GM10847 (cell line): ENCODE measurements around the gene ERC2.

Experiments
- POLR2A ChIP-seq: IDR thresholded peaks from 2 replicates; pipeline ENCODE4 v1.6.1; 2011; ENCODE audit not compliant: insufficient read length; ENCODE audit errors: extremely low read depth

Gene ERC2

DNA sequence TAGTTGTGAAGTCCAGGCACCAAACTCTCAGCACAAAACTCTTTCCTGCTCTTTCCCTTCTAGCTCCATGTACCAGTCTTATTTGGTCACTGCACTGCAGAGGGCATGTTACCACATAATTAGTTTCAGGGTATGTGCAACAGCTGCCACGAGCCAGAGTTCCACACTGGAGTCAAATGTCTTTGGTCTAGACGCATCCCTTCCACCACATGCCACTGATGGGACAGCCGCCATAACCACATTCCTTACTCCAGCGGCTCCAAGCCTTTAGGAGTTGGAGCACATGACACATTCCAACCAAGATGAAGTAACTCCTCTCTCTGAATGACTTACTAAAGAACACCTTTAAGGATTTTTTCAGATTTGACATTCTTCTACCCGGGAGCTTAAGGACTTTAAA is 153.4 kb downstream of the ERC2 start:
- TF ChIP-seq POLR2A, result no peak

- no peak for TF ChIP-seq POLR2A
Measured at GRCh38 chr3:56309465-56309864, 158.8 kb downstream of the ERC2 start.

- no peak for TF ChIP-seq POLR2A
Measured at GRCh38 chr3:56308471-56308870, 159.8 kb downstream of the ERC2 start.

- TF ChIP-seq POLR2A, result no peak
Measured at GRCh38 chr3:56304069-56304468, 164.2 kb downstream of the ERC2 start.

- no peak for TF ChIP-seq POLR2A
Measured at GRCh38 chr3:56303487-56303886, 164.8 kb downstream of the ERC2 start.

DNA sequence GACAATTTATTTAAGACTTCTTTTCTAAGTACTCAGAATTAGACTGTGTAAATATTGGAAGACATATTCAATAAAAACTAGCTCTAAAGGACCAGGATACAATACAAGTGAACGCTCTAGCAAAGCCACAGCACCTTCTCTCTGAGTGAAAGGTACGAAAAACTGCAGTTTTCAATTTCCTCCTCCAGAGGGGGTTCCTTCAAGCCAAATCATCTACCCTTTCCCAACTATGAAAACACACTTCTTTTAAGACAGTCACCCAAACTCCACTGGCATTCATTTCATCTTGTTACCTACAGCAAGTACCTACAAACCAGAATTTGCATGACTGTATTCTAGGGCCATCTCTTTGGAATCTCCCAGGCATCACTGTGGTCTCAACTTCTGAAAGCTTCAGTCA is 165.8 kb downstream of the ERC2 start:
- no peak for TF ChIP-seq POLR2A

- no peak for TF ChIP-seq POLR2A
Measured at GRCh38 chr3:56297281-56297840, 170.9 kb downstream of the ERC2 start.

GRCh38 chr3:56296361-56296760 is 171.9 kb downstream of the ERC2 start:
- no peak for TF ChIP-seq POLR2A

DNA sequence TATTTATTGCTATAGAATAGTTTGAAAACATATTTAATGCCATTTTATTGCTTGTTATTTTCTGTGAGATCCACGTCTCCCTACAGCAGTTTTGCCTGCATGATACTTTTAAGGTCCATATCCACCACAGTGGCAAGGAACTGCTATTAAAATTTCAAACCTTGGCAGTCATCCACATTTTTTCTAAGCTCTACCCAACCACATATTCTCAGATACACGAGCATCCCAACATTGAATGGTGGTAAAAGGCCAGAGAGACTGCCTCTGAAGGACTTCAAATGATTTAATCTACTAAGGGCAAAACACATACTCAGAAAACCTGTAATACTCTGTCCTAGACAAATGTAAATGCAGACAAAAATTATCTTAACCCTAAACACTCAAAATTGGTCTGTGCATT is 173.1 kb downstream of the ERC2 start:
- TF ChIP-seq POLR2A, result no peak

GRCh38 chr3:56294286-56294685 is 174.0 kb downstream of the ERC2 start:
- TF ChIP-seq POLR2A, result no peak

DNA sequence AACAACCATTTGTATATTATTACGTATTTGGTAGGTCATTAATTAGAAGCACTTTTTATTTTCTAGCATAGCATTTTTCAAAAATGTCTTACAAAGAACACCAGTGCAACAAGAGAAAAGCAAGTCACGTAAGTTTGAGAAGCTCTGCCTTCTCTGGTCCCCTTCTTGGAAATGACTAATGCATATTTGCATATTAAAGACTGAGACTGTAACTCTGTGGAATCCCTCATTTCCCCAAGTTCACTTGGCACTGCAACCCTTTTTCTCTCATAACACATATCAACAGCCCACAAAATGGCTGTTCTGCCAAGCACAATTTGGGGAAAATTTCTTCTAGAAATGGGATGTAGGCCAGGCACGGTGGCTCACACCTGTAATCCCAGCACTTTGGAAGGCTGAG is 176.3 kb downstream of the ERC2 start:
- no peak for TF ChIP-seq POLR2A

DNA sequence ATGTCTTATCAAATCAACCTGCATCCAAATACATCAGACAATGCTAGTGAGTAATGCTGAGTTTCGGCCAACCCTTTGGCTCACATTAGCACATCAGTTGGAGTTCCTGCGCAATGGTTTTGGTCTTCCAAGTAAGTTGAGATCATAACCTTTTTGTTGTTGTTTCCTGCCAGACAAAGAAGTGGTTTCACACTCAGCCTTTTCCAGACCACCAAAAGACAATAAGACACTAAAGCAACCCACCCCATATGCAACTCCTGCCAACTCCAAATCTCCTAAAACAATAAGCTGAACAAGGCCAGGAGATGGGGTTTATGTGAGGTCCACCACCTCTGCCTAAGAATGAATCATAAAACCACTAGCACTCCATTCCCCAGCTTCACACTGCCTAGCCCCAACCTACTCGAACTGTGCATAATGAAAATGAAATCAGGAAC is 177.0 kb downstream of the ERC2 start:
- no peak for TF ChIP-seq POLR2A

- TF ChIP-seq POLR2A, result no peak
Measured at GRCh38 chr3:56290374-56290773, 177.9 kb downstream of the ERC2 start.

DNA sequence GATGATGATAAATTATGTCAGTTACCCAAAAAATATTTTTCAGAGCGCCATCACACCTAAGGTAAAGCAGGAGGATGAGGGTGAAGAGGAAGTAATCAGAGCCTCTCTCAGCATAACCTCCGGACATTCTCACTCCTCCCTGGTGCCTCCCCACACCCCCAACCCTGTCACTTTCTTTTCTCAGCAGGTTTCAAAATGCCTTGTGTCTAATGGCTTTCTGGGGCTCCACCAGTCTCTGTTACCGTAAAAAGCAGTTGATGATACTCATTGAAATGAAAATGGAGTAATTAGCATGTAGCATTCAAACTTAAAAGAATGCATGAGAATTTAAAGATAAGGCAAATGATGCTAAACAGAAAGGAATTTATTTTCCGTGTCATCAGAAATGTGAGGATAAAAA is 180.0 kb downstream of the ERC2 start:
- TF ChIP-seq POLR2A, result no peak

GRCh38 chr3:56282341-56282740 is 185.9 kb downstream of the ERC2 start:
- TF ChIP-seq POLR2A, result no peak

DNA sequence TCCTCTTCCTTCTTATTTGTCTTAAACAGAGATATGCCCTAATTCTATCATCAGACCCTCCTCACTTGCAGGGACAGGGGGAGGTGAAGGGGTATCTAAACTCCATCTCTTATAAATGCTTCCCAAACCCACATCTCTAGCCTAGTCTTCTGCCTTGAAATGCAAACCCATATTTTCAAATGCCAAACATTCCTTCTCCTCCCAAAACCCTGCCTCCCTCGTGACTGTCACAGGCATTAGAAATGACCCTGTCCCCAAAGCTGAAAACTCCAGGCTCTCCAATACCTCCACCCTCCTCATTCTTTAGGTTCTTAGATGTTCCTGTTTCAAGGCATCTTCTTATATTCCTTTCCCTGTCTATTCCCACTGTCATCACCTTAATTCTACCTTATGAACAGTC is 191.0 kb downstream of the ERC2 start:
- TF ChIP-seq POLR2A, result no peak

- no peak for TF ChIP-seq POLR2A
Measured at GRCh38 chr3:56275120-56275519, 193.1 kb downstream of the ERC2 start.
